GM12801 (cell line): ENCODE data around the gene ELMO2.

ENCODE experiments used
- TF ChIP-seq, protein P1 (sequence below): IDR thresholded peaks from one replicate; pipeline ENCODE4 v1.5.1; 2011; ENCODE audit warnings: control low read depth; ENCODE audit not compliant: insufficient read length; ENCODE audit errors: extremely low read depth

The ELMO2 gene

DNA sequence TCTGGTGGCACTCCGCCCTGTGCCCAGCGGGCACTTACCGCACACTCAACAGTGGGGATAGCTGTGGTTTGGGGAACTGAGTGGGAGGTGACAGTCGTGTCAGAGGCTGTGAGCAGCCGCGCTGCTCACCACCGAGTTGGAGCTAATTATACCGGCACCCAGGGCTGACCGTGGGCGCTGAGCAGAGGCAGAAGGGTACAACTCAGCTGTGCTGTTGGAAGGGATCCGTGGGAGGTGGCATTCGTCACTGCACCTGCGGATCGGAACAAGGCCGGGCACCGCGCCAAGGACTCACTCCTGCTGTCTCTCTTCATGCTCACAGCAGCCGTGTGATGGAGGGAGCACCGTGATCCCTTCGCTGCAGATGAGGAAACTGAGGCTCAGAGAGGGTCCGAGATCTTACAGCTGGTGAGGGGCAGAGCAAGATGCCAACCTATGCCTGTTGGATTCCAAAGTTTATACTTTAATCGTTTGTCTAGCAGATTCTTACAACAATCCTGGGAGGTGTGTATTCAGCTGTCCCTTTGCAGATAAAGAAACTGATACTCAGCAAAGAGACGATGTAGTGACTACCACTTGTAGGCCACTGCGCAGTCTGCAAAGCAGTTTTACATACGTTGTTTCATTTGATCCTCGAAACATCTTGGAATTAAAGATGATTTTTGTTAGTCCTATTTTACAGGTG is 713 bp upstream of the ELMO2 start:
- TF ChIP-seq, protein P1, sequence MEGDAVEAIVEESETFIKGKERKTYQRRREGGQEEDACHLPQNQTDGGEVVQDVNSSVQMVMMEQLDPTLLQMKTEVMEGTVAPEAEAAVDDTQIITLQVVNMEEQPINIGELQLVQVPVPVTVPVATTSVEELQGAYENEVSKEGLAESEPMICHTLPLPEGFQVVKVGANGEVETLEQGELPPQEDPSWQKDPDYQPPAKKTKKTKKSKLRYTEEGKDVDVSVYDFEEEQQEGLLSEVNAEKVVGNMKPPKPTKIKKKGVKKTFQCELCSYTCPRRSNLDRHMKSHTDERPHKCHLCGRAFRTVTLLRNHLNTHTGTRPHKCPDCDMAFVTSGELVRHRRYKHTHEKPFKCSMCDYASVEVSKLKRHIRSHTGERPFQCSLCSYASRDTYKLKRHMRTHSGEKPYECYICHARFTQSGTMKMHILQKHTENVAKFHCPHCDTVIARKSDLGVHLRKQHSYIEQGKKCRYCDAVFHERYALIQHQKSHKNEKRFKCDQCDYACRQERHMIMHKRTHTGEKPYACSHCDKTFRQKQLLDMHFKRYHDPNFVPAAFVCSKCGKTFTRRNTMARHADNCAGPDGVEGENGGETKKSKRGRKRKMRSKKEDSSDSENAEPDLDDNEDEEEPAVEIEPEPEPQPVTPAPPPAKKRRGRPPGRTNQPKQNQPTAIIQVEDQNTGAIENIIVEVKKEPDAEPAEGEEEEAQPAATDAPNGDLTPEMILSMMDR: no peak

DNA sequence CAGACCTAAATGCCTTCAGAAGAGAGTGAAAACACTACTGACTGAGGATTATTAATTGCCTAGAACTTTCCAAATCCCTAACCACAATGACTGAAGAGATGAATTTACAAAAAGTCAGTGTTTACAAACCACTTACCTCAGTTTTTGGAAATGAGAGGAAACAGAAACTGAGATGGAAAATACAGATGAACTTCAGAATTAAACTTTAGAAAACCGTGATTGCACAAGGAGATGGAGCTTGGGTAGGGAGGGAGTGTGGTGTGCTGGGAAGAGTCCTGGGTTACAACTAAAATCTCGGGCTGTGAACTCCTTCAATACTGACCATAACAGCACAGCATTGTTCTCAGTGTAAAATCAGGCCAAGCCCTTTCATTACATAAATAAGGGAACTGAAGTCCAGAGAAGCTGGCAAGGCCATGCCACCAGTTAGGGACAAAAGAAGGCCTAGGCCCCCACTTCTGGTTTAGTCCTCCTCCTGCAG is 4.0 kb downstream of the ELMO2 start:
- TF ChIP-seq, protein P1: no peak

DNA sequence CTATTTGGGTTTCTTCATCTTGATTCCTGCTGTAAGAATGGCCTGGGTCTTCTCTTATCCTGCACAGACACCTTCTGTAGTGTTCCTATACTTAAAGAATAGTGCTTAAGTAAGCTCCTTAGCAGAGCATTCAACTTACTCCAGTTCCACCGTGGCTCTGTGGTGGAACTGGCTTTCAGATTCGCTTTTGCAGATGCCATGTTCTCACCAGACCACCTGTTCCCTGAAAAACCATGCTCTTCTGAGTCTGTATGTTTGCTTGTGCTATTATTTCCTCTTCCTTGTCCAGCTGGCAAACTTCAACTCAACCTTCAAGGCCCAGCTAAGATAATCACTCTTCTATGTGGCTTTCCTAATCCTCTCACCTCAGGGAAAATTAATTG is 4.9 kb downstream of the ELMO2 start:
- TF ChIP-seq, protein P1: no peak

DNA sequence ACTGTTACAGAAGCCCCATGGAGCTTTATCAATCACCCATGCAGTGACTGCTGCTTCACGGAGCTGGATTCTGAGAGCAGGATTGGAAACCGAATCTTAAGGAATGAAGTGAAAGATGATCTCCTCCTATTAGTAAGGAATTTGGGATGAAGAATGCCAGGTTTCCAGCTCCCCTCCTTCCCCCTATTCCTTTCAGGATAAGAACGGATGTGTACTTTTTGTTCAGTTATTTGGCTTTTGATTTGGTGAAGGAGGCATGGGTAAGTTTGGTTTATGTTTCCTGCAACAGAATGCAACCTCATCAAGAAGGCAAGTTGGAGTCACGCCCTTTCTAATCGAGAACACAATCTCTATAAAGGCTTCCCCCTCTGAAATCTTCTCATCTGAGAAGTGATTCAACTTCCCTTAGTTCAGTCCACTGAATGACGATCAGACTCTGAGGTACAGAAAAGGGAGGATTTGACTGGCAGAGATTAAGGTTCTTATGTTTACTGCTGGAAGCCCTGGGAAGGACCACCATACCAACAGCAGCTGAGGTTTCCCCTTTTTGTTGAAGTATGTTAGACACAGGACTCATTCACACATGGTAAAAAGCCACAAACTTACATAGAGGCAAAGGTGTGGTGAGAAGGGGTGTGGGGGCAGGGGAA is 5.5 kb downstream of the ELMO2 start:
- TF ChIP-seq, protein P1: no peak

DNA sequence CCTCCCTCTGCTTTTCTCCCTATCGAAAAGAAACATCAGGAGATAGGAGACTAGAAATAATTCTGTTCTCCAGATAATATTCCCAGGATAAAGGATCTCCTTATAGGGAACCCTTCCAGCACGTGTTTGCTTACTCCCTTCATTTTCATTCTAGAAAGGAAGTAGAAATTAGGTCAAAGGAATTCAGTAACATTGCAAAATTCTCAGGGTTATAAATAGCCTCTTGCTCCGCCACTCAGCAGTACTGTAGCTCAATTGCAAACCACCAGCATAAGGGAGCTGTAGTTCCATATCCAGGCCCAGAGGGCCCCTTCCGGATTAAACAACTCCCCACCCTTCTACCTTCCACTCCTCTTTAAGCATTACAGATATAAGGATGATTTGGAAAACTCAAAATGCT is 6.2 kb downstream of the ELMO2 start:
- TF ChIP-seq, protein P1: no peak

DNA sequence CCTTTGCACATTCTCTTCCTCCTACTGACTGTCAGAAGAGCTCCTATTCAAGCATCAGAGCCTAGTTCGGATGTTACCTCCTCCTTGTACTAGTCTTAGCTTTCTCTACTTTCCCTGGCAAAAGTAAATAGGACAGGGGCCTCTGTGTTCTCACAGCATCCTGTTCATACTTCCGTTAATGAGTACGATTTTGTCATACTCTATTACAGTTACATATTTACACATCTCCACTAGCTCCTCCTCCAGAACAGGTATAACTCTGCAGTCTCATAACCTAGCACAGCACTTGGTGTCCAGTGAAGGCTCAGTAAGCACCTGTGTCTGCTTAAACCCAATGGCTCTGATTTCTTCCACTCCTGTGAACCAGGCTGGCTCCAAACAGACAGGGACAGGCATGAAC is 7.0 kb downstream of the ELMO2 start:
- TF ChIP-seq, protein P1: no peak

DNA sequence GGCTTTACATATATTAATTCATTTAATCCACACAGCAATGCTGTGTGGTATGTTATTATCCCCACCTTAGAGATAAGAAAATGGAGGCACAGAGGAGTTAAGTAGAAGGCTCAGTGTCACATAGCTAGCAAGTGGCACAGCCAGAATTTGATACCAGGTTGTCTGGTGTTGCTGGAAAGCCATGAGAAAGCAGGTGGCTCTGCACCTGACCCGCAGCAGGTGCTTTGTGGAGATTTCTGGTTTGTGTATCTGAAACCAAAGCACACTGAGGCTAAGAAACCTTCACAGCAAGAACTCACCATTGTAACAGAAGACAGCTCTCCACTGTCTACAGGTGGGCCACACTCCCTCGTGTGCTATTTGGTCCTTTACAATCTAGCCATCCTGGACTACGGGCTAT is 7.5 kb downstream of the ELMO2 start:
- TF ChIP-seq, protein P1: no peak
